ENCODE results near the gene WWC2. TPM values are rescaled to one million over a fixed set of nuclear protein-coding genes. Genes with fewer than 3 reads are reported as not detected.

The WWC2 gene
- total and polyA plus RNA-seq, 2 experiments from 2014 or later, result 50.5 to 74.2 TPM

DNA sequence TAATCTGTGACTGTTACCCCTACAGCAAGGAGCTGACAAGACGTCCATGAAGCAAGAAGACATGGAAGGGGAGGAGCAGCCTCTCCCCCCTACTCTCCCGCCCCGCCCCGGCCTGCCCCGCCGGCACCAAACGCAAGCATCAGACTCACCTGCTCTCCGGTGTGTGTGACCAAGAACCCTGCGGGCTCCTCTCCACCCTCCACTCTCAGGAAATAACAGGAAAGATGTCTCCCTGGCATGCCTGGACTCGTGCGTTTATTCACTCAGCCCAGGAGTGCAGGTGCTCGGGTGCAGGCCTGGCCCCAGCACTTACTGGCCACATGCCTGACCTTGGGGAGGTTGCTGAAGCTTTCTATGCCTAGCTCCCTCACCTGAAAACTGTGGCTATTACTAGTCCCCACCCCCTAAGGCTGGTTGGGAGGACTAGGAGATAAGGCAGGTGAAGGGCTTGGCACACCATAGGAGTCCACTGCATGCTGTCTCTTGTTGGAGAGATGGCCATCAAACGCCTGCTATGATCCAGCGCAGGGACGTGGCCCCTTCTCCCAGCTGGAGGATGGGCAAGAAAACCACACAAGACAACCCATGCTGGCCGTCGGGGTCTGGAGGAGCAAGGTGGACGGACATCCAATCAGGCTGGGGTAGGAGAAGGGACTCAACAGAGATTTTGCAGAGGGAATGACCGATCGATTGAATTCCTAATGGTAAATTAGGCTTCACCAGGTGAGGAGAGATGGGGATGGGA is 258.0 kb downstream of the WWC2 start (continued):
- TF ChIP-seq, protein P1, sequence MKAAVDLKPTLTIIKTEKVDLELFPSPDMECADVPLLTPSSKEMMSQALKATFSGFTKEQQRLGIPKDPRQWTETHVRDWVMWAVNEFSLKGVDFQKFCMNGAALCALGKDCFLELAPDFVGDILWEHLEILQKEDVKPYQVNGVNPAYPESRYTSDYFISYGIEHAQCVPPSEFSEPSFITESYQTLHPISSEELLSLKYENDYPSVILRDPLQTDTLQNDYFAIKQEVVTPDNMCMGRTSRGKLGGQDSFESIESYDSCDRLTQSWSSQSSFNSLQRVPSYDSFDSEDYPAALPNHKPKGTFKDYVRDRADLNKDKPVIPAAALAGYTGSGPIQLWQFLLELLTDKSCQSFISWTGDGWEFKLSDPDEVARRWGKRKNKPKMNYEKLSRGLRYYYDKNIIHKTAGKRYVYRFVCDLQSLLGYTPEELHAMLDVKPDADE (IDR thresholded peaks at IDR 0.05), result no peak
- TF ChIP-seq POLR2AphosphoS5 (IDR thresholded peaks at IDR 0.05; ENCODE audit: low read depth), result no peak
- TF ChIP-seq, protein P2, sequence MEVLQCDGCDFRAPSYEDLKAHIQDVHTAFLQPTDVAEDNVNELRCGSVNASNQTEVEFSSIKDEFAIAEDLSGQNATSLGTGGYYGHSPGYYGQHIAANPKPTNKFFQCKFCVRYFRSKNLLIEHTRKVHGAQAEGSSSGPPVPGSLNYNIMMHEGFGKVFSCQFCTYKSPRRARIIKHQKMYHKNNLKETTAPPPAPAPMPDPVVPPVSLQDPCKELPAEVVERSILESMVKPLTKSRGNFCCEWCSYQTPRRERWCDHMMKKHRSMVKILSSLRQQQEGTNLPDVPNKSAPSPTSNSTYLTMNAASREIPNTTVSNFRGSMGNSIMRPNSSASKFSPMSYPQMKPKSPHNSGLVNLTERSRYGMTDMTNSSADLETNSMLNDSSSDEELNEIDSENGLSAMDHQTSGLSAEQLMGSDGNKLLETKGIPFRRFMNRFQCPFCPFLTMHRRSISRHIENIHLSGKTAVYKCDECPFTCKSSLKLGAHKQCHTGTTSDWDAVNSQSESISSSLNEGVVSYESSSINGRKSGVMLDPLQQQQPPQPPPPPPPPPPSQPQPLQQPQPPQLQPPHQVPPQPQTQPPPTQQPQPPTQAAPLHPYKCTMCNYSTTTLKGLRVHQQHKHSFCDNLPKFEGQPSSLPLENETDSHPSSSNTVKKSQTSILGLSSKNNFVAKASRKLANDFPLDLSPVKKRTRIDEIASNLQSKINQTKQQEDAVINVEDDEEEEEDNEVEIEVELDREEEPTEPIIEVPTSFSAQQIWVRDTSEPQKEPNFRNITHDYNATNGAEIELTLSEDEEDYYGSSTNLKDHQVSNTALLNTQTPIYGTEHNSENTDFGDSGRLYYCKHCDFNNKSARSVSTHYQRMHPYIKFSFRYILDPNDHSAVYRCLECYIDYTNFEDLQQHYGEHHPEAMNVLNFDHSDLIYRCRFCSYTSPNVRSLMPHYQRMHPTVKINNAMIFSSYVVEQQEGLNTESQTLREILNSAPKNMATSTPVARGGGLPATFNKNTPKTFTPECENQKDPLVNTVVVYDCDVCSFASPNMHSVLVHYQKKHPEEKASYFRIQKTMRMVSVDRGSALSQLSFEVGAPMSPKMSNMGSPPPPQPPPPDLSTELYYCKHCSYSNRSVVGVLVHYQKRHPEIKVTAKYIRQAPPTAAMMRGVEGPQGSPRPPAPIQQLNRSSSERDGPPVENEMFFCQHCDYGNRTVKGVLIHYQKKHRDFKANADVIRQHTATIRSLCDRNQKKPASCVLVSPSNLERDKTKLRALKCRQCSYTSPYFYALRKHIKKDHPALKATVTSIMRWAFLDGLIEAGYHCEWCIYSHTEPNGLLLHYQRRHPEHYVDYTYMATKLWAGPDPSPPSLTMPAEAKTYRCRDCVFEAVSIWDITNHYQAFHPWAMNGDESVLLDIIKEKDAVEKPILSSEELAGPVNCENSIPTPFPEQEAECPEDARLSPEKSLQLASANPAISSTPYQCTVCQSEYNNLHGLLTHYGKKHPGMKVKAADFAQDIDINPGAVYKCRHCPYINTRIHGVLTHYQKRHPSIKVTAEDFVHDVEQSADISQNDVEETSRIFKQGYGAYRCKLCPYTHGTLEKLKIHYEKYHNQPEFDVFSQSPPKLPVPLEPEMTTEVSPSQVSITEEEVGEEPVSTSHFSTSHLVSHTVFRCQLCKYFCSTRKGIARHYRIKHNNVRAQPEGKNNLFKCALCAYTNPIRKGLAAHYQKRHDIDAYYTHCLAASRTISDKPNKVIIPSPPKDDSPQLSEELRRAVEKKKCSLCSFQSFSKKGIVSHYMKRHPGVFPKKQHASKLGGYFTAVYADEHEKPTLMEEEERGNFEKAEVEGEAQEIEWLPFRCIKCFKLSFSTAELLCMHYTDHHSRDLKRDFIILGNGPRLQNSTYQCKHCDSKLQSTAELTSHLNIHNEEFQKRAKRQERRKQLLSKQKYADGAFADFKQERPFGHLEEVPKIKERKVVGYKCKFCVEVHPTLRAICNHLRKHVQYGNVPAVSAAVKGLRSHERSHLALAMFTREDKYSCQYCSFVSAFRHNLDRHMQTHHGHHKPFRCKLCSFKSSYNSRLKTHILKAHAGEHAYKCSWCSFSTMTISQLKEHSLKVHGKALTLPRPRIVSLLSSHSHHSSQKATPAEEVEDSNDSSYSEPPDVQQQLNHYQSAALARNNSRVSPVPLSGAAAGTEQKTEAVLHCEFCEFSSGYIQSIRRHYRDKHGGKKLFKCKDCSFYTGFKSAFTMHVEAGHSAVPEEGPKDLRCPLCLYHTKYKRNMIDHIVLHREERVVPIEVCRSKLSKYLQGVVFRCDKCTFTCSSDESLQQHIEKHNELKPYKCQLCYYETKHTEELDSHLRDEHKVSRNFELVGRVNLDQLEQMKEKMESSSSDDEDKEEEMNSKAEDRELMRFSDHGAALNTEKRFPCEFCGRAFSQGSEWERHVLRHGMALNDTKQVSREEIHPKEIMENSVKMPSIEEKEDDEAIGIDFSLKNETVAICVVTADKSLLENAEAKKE (CRISPR knock-in tag; IDR thresholded peaks at IDR 0.05), result no peak

DNA sequence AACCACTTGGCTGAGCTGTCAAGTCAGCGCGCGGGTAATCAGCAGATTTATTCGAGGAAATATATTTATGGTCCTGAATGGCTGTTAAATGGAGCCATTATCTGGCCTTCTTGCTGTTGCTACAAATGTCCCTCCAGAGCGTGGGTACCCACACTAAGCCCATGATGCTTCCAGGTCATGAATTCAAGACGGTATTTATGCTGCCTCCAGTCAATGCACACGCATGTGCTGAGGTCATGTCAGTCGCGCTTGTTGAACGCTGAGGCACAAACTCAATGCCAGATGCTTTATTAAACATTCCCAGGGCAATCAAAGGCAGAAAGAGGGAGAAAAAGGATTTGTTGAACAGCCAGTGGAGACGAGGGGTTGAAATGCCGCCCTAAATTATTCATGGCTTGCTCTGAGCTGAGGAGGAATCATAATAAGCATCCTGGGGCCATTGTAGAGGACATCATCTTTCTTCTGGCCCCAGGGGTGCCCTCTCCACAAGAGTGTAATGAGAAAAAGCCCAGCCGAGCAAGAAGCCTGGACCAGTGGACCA is 259.2 kb downstream of the WWC2 start:
- ATAC-seq (no peak), DNase-seq (ENCODE audit: low spot score) (no peak)
- H3K4me3 ChIP-seq, result no peak overlapping the region
- 0 out of 2 replicates have a peak, but pooled peaks cover 4% of the 10 kb centered on the region for H3K9me2 ChIP-seq (ENCODE audit: insufficient read depth)
- no peaks in the 10 kb centered on the region for H3K36me3 ChIP-seq (ENCODE audit: insufficient read depth)
- H2AFZ ChIP-seq, result no peak overlapping the region
- no peak overlapping the region for H3K27ac ChIP-seq (ENCODE audit: low read depth)
- Mint-ChIP-seq H3K27me3 (ENCODE audit: insufficient read depth, low read depth, poor library complexity) (peaks cover 2% of the 10 kb centered on the region), H3K4me3 (no peak overlapping the region), H3K36me3 (ENCODE audit: low read depth) (no peaks in the 10 kb centered on the region), H3K9me3 (no peaks in the 10 kb centered on the region; the same call in none of the 3 replicates), H3K27ac (no peak overlapping the region), H3K4me1 (peaks cover 6% of the 10 kb centered on the region)
- H3K4me1 ChIP-seq (ENCODE audit: insufficient read depth), result no peaks in the 10 kb centered on the region
- H3K27me3 ChIP-seq (ENCODE audit: insufficient read depth), result no peaks in the 10 kb centered on the region
- H3F3A ChIP-seq (replicated peaks; ENCODE audit: low read depth), result no peaks in the 10 kb centered on the region
- no peak overlapping the region for H3K4me2 ChIP-seq
- H4K20me1 ChIP-seq (replicated peaks; ENCODE audit: insufficient read depth), result no peaks in the 10 kb centered on the region
- H3K79me2 ChIP-seq (replicated peaks; ENCODE audit: insufficient read depth), result no peaks in the 10 kb centered on the region
- no peak for TF ChIP-seq EZH2phosphoT487 (IDR thresholded peaks at IDR 0.05; ENCODE audit: unreplicated experiment)
- TF ChIP-seq, protein P3, sequence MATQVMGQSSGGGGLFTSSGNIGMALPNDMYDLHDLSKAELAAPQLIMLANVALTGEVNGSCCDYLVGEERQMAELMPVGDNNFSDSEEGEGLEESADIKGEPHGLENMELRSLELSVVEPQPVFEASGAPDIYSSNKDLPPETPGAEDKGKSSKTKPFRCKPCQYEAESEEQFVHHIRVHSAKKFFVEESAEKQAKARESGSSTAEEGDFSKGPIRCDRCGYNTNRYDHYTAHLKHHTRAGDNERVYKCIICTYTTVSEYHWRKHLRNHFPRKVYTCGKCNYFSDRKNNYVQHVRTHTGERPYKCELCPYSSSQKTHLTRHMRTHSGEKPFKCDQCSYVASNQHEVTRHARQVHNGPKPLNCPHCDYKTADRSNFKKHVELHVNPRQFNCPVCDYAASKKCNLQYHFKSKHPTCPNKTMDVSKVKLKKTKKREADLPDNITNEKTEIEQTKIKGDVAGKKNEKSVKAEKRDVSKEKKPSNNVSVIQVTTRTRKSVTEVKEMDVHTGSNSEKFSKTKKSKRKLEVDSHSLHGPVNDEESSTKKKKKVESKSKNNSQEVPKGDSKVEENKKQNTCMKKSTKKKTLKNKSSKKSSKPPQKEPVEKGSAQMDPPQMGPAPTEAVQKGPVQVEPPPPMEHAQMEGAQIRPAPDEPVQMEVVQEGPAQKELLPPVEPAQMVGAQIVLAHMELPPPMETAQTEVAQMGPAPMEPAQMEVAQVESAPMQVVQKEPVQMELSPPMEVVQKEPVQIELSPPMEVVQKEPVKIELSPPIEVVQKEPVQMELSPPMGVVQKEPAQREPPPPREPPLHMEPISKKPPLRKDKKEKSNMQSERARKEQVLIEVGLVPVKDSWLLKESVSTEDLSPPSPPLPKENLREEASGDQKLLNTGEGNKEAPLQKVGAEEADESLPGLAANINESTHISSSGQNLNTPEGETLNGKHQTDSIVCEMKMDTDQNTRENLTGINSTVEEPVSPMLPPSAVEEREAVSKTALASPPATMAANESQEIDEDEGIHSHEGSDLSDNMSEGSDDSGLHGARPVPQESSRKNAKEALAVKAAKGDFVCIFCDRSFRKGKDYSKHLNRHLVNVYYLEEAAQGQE (IDR thresholded peaks at IDR 0.05; ENCODE audit: unreplicated experiment), result no peak
- TF ChIP-seq, protein P4, sequence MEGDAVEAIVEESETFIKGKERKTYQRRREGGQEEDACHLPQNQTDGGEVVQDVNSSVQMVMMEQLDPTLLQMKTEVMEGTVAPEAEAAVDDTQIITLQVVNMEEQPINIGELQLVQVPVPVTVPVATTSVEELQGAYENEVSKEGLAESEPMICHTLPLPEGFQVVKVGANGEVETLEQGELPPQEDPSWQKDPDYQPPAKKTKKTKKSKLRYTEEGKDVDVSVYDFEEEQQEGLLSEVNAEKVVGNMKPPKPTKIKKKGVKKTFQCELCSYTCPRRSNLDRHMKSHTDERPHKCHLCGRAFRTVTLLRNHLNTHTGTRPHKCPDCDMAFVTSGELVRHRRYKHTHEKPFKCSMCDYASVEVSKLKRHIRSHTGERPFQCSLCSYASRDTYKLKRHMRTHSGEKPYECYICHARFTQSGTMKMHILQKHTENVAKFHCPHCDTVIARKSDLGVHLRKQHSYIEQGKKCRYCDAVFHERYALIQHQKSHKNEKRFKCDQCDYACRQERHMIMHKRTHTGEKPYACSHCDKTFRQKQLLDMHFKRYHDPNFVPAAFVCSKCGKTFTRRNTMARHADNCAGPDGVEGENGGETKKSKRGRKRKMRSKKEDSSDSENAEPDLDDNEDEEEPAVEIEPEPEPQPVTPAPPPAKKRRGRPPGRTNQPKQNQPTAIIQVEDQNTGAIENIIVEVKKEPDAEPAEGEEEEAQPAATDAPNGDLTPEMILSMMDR (conservative IDR thresholded peaks at IDR 0.05; ENCODE audit: low read depth in 2 of 2), result no peak
